Caco-2 (cell line): ENCODE data around the gene GRIA4. TPM values are rescaled to one million over a fixed set of nuclear protein-coding genes. Genes with fewer than 3 reads are reported as not detected.

Experiments used
- BruUV-seq: library from RNA; stranded (reverse); fragments of 400-500 nt; replicated peaks from 2 replicates; lab custom pipeline; 2021; lab: Mats Ljungman, UMichigan
- CTCF ChIA-PET: fragments of 300-600 bp; sonication (Branson Sonifier 250); formaldehyde crosslinking; loops from one replicate; lab custom pipeline; 2022; ENCODE audit warnings: antibody characterized with exemption; lab: Charles Lee
- POLR2A ChIA-PET: fragments of 300-600 bp; sonication (Branson Sonifier 250); formaldehyde crosslinking; loops from one replicate; lab custom pipeline; 2022; ENCODE audit warnings: antibody characterized with exemption; lab: Charles Lee
- DNase-seq, 2 experiments: peaks; one replicate each; pipeline versions ENCODE4 v3.0.0 to v3.0.0-alpha.2; 2020 to 2022
- H3K27me3 ChIP-seq: replicated peaks from 2 replicates; pipeline ENCODE4 v1.6.0; 2011; ENCODE audit warnings: low read length; ENCODE audit not compliant: control insufficient read depth, insufficient read depth
- H3K36me3 ChIP-seq: 2 replicates; pipeline ENCODE4 v1.5.1; 2011; ENCODE audit warnings: low read length; ENCODE audit not compliant: control insufficient read depth, insufficient read depth
- H3K4me1 ChIP-seq: fragments of 250-450 bp; sonication (Bioruptor Pico); 2 replicates; pipeline ENCODE4 v1.5.1; 2020; ENCODE audit warnings: mild to moderate bottlenecking
- H3K4me3 ChIP-seq: 2 replicates; pipeline ENCODE4 v1.5.1; 2011; ENCODE audit warnings: low read depth, mild to moderate bottlenecking, control low read depth, low read length
- H3K9me3 ChIP-seq: fragments of 250-450 bp; sonication (Bioruptor Pico); 2 replicates; pipeline ENCODE4 v1.5.1; 2020; ENCODE audit warnings: mild to moderate bottlenecking, moderate library complexity
- H3K27ac Mint-ChIP-seq: one replicate; pipeline ENCODE4 v1.8.0; 2022; ENCODE audit warnings: mixed read lengths; ENCODE audit not compliant: unreplicated experiment
- H3K27me3 Mint-ChIP-seq: one replicate; pipeline ENCODE4 v1.8.0; 2022; ENCODE audit warnings: mixed read lengths; ENCODE audit not compliant: insufficient read depth, unreplicated experiment
- H3K36me3 Mint-ChIP-seq: one replicate; pipeline ENCODE4 v1.8.0; 2022; ENCODE audit warnings: mild to moderate bottlenecking, mixed read lengths; ENCODE audit not compliant: insufficient read depth, unreplicated experiment
- H3K4me1 Mint-ChIP-seq: one replicate; pipeline ENCODE4 v1.8.0; 2022; ENCODE audit warnings: low read depth, mixed read lengths; ENCODE audit not compliant: unreplicated experiment
- H3K4me3 Mint-ChIP-seq: one replicate; pipeline ENCODE4 v1.8.0; 2022; ENCODE audit warnings: mild to moderate bottlenecking, moderate library complexity, mixed read lengths; ENCODE audit not compliant: unreplicated experiment
- H3K9me3 Mint-ChIP-seq: one replicate; pipeline ENCODE4 v1.8.0; 2022; ENCODE audit warnings: mixed read lengths; ENCODE audit not compliant: unreplicated experiment
- CTCF ChIP-seq, 2 experiments: fragments of 200-600 bp in 1 of 2; IDR thresholded peaks; 1 replicate in 1 of 2; 2 replicates in 1 of 2; pipeline versions ENCODE4 v1.5.1 to v1.8.0; 2011 to 2022; ENCODE audit warnings: antibody characterized with exemption in 1 of 2, control low read depth in 1 of 2, inconsistent platforms in 1 of 2, low read depth in 1 of 2, low read length in 1 of 2, mild to moderate bottlenecking in 1 of 2, moderate library complexity in 1 of 2; ENCODE audit not compliant: insufficient read depth in 1 of 2, severe bottlenecking in 1 of 2, unreplicated experiment in 1 of 2
- intact Hi-C: fragments of 100-400 bp; cut with micrococcal nuclease; formaldehyde crosslinking; loops from one replicate; pipeline ENCODE4 v1.10.0; 2022; ENCODE audit not compliant: unreplicated experiment
- total RNA-seq: library from RNA; stranded (reverse); gene quantifications from 2 replicates; pipeline ENCODE4 v1.2.3, GENCODE V29; 2022

The GRIA4 gene
- total RNA-seq, 1 experiment from 2014 or later = not detected

GRCh38 chr11:105867742-105868141 is 257.9 kb downstream of the GRIA4 start:
- TF ChIP-seq CTCF (IDR thresholded peaks at IDR 0.05; ENCODE audit: insufficient read depth in 1 of 2, low read depth in 1 of 2, low read length in 1 of 2, severe bottlenecking in 1 of 2, unreplicated experiment in 1 of 2) = no peak
- no peak overlapping the region for H3K4me3 Mint-ChIP-seq
- POLR2A ChIA-PET = no interaction called here
- DNase-seq = peak in 1 of 2 experiments; percentile 42
- CTCF ChIA-PET = no interaction called here
- H3K36me3 ChIP-seq = no peaks in the 10 kb centered on the region
- no peaks in the 10 kb centered on the region for H3K4me1 Mint-ChIP-seq
- intact Hi-C loops = loop anchor here (10.0 kb wide), 3 partner anchors 503 to 963 kb away; no protein-coding TSS in a partner anchor
- H3K27me3 ChIP-seq = no peaks in the 10 kb centered on the region
- no peak overlapping the region for H3K4me3 ChIP-seq
- no TSS peak for BruUV-seq
- H3K9me3 ChIP-seq = no peaks in the 10 kb centered on the region
- no peaks in the 10 kb centered on the region for H3K4me1 ChIP-seq
- H3K36me3 Mint-ChIP-seq = no peaks in the 10 kb centered on the region
- H3K27me3 Mint-ChIP-seq = no peaks in the 10 kb centered on the region
- no peaks in the 10 kb centered on the region for H3K9me3 Mint-ChIP-seq
- H3K27ac Mint-ChIP-seq = no peak overlapping the region

- H3K4me3 ChIP-seq = no peak overlapping the region
- TF ChIP-seq CTCF (IDR thresholded peaks at IDR 0.05; ENCODE audit: insufficient read depth in 1 of 2, low read depth in 1 of 2, low read length in 1 of 2, severe bottlenecking in 1 of 2, unreplicated experiment in 1 of 2) = no peak
- H3K4me3 Mint-ChIP-seq = no peak overlapping the region
- H3K9me3 ChIP-seq = no peaks in the 10 kb centered on the region
- no peaks in the 10 kb centered on the region for H3K4me1 Mint-ChIP-seq
- POLR2A ChIA-PET = no interaction called here
- H3K9me3 Mint-ChIP-seq = no peaks in the 10 kb centered on the region
- CTCF ChIA-PET = no interaction called here
- DNase-seq = no peak
- H3K4me1 ChIP-seq = no peaks in the 10 kb centered on the region
- BruUV-seq = no TSS peak
- no peaks in the 10 kb centered on the region for H3K27me3 Mint-ChIP-seq
- H3K27me3 ChIP-seq = no peaks in the 10 kb centered on the region
- no peaks in the 10 kb centered on the region for H3K36me3 Mint-ChIP-seq
- intact Hi-C loops = loop anchor here (10.0 kb wide), 3 partner anchors 504 to 964 kb away; no protein-coding TSS in a partner anchor
- no peak overlapping the region for H3K27ac Mint-ChIP-seq
- H3K36me3 ChIP-seq = no peaks in the 10 kb centered on the region
These were observed 259.0 kb downstream of the GRIA4 start for GRCh38 chr11:105868762-105869285.

- H3K27me3 Mint-ChIP-seq = no peaks in the 10 kb centered on the region
- intact Hi-C loops = no loop called here
- Histone ChIP-seq H3K4me1 (no peaks in the 10 kb centered on the region), H3K9me3 (no peaks in the 10 kb centered on the region), H3K27me3 (no peaks in the 10 kb centered on the region), H3K36me3 (no peaks in the 10 kb centered on the region), H3K4me3 (no peak overlapping the region)
- no peaks in the 10 kb centered on the region for H3K9me3 Mint-ChIP-seq
- BruUV-seq = no TSS peak
- H3K36me3 Mint-ChIP-seq = no peaks in the 10 kb centered on the region
- CTCF ChIA-PET = no interaction called here
- no peak for TF ChIP-seq CTCF (IDR thresholded peaks at IDR 0.05; ENCODE audit: insufficient read depth in 1 of 2, low read depth in 1 of 2, low read length in 1 of 2, severe bottlenecking in 1 of 2, unreplicated experiment in 1 of 2)
- H3K4me1 Mint-ChIP-seq = no peaks in the 10 kb centered on the region
- POLR2A ChIA-PET = no interaction called here
- no peak overlapping the region for H3K27ac Mint-ChIP-seq
- H3K4me3 Mint-ChIP-seq = no peak overlapping the region
- DNase-seq = no peak
These were observed 260.7 kb downstream of the GRIA4 start for GRCh38 chr11:105870516-105871113.
